Vagina (tissue), 2 donors: ENCODE results near the gene ADGRB2. TPM values are rescaled to one million over a fixed set of nuclear protein-coding genes. Genes with fewer than 3 reads are reported as not detected.

Experiments used
- DNase-seq, 2 donors: peaks; one replicate each; pipeline ENCODE4 v3.0.0-alpha.2; 2017; ENCODE audit errors: extremely low spot score in 2 of 2
- H3K27ac ChIP-seq: fragments of 200-600 bp; sonication (generic); one replicate; pipeline ENCODE4 v1.5.1; 2019
- H3K27me3 ChIP-seq: fragments of 200-600 bp; sonication (generic); one replicate; pipeline ENCODE4 v1.5.1; 2019
- H3K36me3 ChIP-seq, 2 donors: fragments of 200-600 bp; sonication (generic); one replicate each; pipeline ENCODE4 v1.5.1; 2017 to 2019
- H3K4me1 ChIP-seq: fragments of 200-600 bp; sonication (generic); one replicate; pipeline ENCODE4 v1.5.1; 2019
- H3K4me3 ChIP-seq, 2 donors: fragments of 200-600 bp; sonication (generic); 1 replicate in 1 of 2; 2 replicates in 1 of 2; pipeline ENCODE4 v1.5.1; 2016 to 2019
- H3K9me3 ChIP-seq: fragments of 200-600 bp; sonication (generic); one replicate; pipeline ENCODE4 v1.5.1; 2019
- POLR2A ChIP-seq, 2 donors: fragments of 450-650 bp; IDR thresholded peaks; one replicate each; pipeline ENCODE4 v1.6.1; 2017; ENCODE audit warnings: antibody characterized with exemption in 2 of 2, mild to moderate bottlenecking in 2 of 2, moderate library complexity in 2 of 2
- POLR2AphosphoS5 ChIP-seq, 2 donors: sonication (generic); formaldehyde crosslinking; IDR thresholded peaks; one replicate each; pipeline ENCODE4 v1.9.0; 2017; ENCODE audit warnings: antibody characterized with exemption in 2 of 2, mild to moderate bottlenecking in 2 of 2, low read depth in 1 of 2; ENCODE audit not compliant: insufficient read depth in 1 of 2
- intact Hi-C: fragments of 100-400 bp; cut with DNase I; formaldehyde crosslinking; loops from one replicate; pipeline ENCODE4 v1.15.1; 2023
- total RNA-seq: library from RNA; depleted of rRNA; stranded (reverse); fragments of >200 nt; gene quantifications from one replicate; pipeline ENCODE4 v1.2.3, GENCODE V29; 2016
- TF ChIP-seq, protein P1 (sequence below), 3 experiments: fragments of 450-650 bp in 2 of 3; fragments of 200-600 bp in 1 of 3; sonication (generic) in 1 of 3; IDR thresholded peaks; one replicate each; pipeline ENCODE4 v1.5.1; 2017 to 2019; ENCODE audit warnings: antibody characterized with exemption in 3 of 3, mild to moderate bottlenecking in 2 of 3, moderate library complexity in 2 of 3

The ADGRB2 gene, protein sequence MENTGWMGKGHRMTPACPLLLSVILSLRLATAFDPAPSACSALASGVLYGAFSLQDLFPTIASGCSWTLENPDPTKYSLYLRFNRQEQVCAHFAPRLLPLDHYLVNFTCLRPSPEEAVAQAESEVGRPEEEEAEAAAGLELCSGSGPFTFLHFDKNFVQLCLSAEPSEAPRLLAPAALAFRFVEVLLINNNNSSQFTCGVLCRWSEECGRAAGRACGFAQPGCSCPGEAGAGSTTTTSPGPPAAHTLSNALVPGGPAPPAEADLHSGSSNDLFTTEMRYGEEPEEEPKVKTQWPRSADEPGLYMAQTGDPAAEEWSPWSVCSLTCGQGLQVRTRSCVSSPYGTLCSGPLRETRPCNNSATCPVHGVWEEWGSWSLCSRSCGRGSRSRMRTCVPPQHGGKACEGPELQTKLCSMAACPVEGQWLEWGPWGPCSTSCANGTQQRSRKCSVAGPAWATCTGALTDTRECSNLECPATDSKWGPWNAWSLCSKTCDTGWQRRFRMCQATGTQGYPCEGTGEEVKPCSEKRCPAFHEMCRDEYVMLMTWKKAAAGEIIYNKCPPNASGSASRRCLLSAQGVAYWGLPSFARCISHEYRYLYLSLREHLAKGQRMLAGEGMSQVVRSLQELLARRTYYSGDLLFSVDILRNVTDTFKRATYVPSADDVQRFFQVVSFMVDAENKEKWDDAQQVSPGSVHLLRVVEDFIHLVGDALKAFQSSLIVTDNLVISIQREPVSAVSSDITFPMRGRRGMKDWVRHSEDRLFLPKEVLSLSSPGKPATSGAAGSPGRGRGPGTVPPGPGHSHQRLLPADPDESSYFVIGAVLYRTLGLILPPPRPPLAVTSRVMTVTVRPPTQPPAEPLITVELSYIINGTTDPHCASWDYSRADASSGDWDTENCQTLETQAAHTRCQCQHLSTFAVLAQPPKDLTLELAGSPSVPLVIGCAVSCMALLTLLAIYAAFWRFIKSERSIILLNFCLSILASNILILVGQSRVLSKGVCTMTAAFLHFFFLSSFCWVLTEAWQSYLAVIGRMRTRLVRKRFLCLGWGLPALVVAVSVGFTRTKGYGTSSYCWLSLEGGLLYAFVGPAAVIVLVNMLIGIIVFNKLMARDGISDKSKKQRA (N-terminal part only)
- total RNA-seq, result 3.9 TPM

DNA sequence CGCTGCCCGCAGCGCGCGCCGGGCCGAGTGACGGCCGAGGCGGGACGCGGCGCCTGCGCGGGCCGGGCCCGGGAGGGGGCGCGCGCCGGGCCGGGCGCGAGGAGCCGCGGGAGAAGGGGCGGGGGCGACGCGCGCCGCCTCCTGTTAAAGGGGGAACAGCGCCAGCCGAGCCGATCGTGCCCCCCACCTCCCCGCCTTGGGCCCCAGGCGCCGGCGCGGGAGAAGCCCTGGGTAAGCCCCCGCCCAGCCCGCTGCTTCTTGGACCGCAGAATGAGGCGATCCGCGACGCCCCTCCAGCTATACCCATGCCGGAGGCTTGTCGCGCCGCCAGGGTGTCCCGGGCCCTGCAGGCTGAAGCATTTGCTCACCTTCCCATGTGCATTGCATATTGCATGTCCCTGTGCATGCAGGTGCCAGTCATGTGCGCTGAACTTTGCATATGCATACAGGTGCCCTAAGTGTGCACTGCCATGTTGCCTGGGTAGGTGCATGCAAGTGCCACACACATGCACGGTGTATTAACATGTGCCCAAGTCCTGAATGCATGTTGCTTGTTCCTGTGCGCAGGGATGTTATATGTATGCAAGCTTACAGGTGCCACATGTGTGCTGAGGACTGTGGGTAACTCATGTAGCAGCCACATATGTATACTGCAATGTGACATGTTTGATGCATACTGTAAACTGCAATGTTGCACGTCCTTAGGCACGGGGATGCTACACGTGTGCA lies at the start of gene ADGRB2:
Gene ADGRB2 (minus strand): TSS at position 29 of the 729 bp plus-strand sequence. CDS start 7,119 bp downstream, outside the sequence.
- DNase-seq, result no peak
- peak within 1 kb of the TSS; percentile 50 to 65 for H3K4me3 ChIP-seq
- H3K27ac ChIP-seq, result no peak within 1 kb of the TSS
- TF ChIP-seq POLR2A (IDR thresholded peaks at IDR 0.05), result no peak
- TF ChIP-seq, protein P1, sequence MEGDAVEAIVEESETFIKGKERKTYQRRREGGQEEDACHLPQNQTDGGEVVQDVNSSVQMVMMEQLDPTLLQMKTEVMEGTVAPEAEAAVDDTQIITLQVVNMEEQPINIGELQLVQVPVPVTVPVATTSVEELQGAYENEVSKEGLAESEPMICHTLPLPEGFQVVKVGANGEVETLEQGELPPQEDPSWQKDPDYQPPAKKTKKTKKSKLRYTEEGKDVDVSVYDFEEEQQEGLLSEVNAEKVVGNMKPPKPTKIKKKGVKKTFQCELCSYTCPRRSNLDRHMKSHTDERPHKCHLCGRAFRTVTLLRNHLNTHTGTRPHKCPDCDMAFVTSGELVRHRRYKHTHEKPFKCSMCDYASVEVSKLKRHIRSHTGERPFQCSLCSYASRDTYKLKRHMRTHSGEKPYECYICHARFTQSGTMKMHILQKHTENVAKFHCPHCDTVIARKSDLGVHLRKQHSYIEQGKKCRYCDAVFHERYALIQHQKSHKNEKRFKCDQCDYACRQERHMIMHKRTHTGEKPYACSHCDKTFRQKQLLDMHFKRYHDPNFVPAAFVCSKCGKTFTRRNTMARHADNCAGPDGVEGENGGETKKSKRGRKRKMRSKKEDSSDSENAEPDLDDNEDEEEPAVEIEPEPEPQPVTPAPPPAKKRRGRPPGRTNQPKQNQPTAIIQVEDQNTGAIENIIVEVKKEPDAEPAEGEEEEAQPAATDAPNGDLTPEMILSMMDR (IDR thresholded peaks at IDR 0.05), result no peak
- no peaks in the 10 kb centered on the region for H3K27me3 ChIP-seq
- no peaks in the 10 kb centered on the region for H3K9me3 ChIP-seq
- H3K36me3 ChIP-seq, result no peaks in the 10 kb centered on the region
- intact Hi-C loops, result loop anchor here (1.0 kb wide), 1 partner anchor 202 kb away; no protein-coding TSS in a partner anchor
- H3K4me1 ChIP-seq, result peaks cover 48% of the 10 kb centered on the region

DNA sequence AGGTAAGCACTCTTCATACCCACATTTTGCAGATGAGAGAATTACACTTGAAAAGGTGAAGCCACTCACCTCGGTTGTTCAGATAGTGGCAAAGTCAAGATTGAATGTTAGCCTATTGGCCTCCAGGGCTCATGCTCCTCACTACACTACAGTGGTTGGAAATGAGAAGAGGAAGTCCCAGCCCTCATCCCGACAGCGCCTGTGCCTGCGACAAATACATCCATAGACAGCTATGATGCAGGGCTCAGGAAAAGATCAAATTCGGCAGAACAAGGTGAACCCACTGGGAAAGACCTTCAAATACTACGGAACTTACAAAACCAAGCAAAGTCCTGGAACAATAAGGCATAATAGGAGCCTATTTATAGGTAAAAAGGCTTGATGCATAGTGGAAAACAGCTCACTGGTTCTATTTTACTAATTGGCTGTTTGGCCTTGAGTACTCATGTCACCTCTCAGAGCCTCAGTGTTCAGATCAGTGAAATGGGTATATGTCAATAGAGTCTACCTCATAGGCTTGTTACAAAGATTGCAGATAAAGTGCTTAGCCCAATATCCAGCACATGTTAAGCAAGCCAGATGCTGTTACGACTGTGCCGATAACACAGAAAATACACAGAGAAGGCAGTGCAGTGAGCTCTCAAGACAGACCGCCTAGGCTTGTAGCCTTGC lies 48.2 kb upstream of the ADGRB2 start:
- TF ChIP-seq POLR2AphosphoS5 (IDR thresholded peaks at IDR 0.05; ENCODE audit: insufficient read depth in 1 of 2, low read depth in 1 of 2), result no peak
- TF ChIP-seq, protein P1 (IDR thresholded peaks at IDR 0.05), result no peak
- TF ChIP-seq POLR2A (IDR thresholded peaks at IDR 0.05), result no peak
- no peaks in the 10 kb centered on the region for H3K36me3 ChIP-seq
- H3K9me3 ChIP-seq, result no peaks in the 10 kb centered on the region
- H3K4me1 ChIP-seq, result no peaks in the 10 kb centered on the region
- no peak overlapping the region for H3K27ac ChIP-seq
- no peaks in the 10 kb centered on the region for H3K27me3 ChIP-seq
- intact Hi-C loops, result loop anchor here (10.0 kb wide), 1 partner anchor 153 kb away; no protein-coding TSS in a partner anchor
- H3K4me3 ChIP-seq, result no peak overlapping the region
- DNase-seq, result peak in 1 of 2 donors; percentile 67

DNA sequence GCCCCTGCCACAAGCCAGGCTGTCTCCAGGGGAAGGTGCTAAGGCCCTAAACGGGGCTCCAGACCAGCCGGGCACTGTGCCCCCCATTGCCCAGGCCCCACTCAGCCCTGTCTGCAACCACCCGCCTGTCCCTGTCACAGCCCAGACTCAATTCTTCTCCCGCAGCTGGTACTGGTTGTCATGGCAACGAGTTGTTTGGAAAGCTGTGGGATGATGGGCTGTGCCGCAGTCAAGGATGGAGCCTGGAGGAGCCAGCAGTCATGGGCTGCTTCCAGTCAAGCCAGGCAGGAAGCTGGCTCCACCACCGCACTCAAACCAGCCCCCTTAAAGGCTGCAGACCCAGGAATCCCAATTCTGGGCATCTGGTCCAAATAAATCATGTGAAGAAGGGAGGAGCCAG lies 47.5 kb upstream of the ADGRB2 start:
- DNase-seq, result peak in 1 of 2 donors; percentile 92
- TF ChIP-seq POLR2A (IDR thresholded peaks at IDR 0.05) (no peak), POLR2AphosphoS5 (IDR thresholded peaks at IDR 0.05; ENCODE audit: insufficient read depth in 1 of 2, low read depth in 1 of 2) (no peak)
- TF ChIP-seq, protein P1 (IDR thresholded peaks at IDR 0.05), result no peak
- Histone ChIP-seq H3K9me3 (no peaks in the 10 kb centered on the region), H3K36me3 (no peaks in the 10 kb centered on the region), H3K4me1 (no peaks in the 10 kb centered on the region), H3K27me3 (no peaks in the 10 kb centered on the region), H3K27ac (no peak overlapping the region), H3K4me3 (no peak overlapping the region)
- intact Hi-C loops, result loop anchor here (10.0 kb wide), 1 partner anchor 153 kb away; no protein-coding TSS in a partner anchor

DNA sequence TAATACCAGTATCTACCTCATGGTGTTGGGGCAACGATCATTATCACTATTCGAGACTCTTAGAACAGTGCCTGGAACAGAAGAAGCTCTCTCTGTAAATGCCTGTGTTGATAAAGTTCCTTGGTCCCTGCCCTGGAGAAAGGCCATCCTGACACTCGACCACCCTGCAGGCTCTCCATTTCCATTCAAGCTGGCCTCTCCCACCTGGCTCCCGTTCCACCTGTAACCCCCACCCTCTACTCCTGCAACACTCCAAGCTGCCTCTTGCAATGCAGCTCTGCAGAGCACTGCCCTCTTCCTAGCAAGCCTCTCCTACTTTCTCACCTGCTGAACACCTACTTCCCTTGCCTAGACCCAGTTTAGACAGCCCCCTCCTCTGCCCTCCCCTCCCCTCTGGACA lies 45.6 kb upstream of the ADGRB2 start:
- no peaks in the 10 kb centered on the region for H3K27me3 ChIP-seq
- no peaks in the 10 kb centered on the region for H3K9me3 ChIP-seq
- H3K27ac ChIP-seq, result no peak overlapping the region
- peak in 1 of 2 donors; percentile 84 for DNase-seq
- TF ChIP-seq POLR2AphosphoS5 (IDR thresholded peaks at IDR 0.05; ENCODE audit: insufficient read depth in 1 of 2, low read depth in 1 of 2) (no peak), POLR2A (IDR thresholded peaks at IDR 0.05) (no peak)
- TF ChIP-seq, protein P1 (IDR thresholded peaks at IDR 0.05), result no peak
- H3K4me3 ChIP-seq, result no peak overlapping the region
- no peaks in the 10 kb centered on the region for H3K4me1 ChIP-seq
- intact Hi-C loops, result loop anchor here (10.0 kb wide), 1 partner anchor 155 kb away; no protein-coding TSS in a partner anchor
- H3K36me3 ChIP-seq, result no peaks in the 10 kb centered on the region
